Left lung (tissue), 10 donors: ENCODE results near the gene SSH3. TPM values are rescaled to one million over a fixed set of nuclear protein-coding genes. Genes with fewer than 3 reads are reported as not detected.

Experiments used
- ATAC-seq: fragments of 200-7000 bp; cut with Tn5 transposase; one replicate; pipeline ENCODE4 v1.9.1; 2020; ENCODE audit warnings: moderate library complexity
- DNase-seq, 4 donors: peaks; one replicate each; pipeline ENCODE4 v3.0.0-alpha.2; 2013 to 2020
- H3K27ac ChIP-seq, 2 donors: fragments of 200-600 bp; sonication (generic) in 1 of 2; one replicate each; pipeline versions ENCODE4 v1.5.0 to v1.8.0; 2020 to 2021
- H3K27me3 ChIP-seq, 2 donors: fragments of 200-600 bp; sonication (generic) in 1 of 2; one replicate each; pipeline versions ENCODE4 v1.5.0 to v1.8.0; 2020 to 2021
- H3K36me3 ChIP-seq, 2 donors: fragments of 200-600 bp; sonication (generic) in 1 of 2; one replicate each; pipeline versions ENCODE4 v1.5.0 to v1.8.0; 2020 to 2021
- H3K4me1 ChIP-seq, 2 donors: fragments of 200-600 bp; one replicate each; pipeline ENCODE4 v1.8.0; 2021
- H3K4me3 ChIP-seq, 2 donors: fragments of 200-600 bp; sonication (generic) in 1 of 2; one replicate each; pipeline versions ENCODE4 v1.5.0 to v1.8.0; 2020 to 2021; ENCODE audit warnings: mild to moderate bottlenecking in 1 of 2
- H3K9me3 ChIP-seq, 2 donors: fragments of 200-600 bp; sonication (generic) in 1 of 2; one replicate each; pipeline versions ENCODE4 v1.5.0 to v1.8.0; 2020 to 2021
- intact Hi-C, 2 donors: fragments of 100-400 bp; cut with DNase I; formaldehyde crosslinking; loops; one replicate each; pipeline versions ENCODE4 v1.11.2 to v1.14.2; 2022
- polyA plus RNA-seq, 6 donors: library from polyadenylated mRNA; unstranded; fragments of 120-200 nt; gene quantifications; one replicate each; pipeline ENCODE4 v1.2.1, GENCODE V29; 2013; ENCODE audit not compliant: insufficient read length in 6 of 6
- total RNA-seq, 2 donors: library from RNA; stranded (reverse); fragmentation: NEBNext Ultra II Directional; extraction: Animal tissue kit (Norgen Biotek cat#: 25700); gene quantifications; one replicate each; pipeline ENCODE4 v1.2.1, GENCODE V29; 2021
- TF ChIP-seq, protein P1 (sequence below), 2 donors: fragments of 200-600 bp; sonication (generic) in 1 of 2; IDR thresholded peaks; one replicate each; pipeline versions ENCODE4 v1.5.0 to v1.8.0; 2021; ENCODE audit warnings: antibody characterized with exemption in 2 of 2
- donor health status: DM: no; HTN: yes; CAD: no.
- donor health status: DM: no; HTN: no; CAD: no.

Gene SSH3
- total and polyA plus RNA-seq, 8 donors, result 23.0 to 44.9 (median 29.5) TPM

DNA sequence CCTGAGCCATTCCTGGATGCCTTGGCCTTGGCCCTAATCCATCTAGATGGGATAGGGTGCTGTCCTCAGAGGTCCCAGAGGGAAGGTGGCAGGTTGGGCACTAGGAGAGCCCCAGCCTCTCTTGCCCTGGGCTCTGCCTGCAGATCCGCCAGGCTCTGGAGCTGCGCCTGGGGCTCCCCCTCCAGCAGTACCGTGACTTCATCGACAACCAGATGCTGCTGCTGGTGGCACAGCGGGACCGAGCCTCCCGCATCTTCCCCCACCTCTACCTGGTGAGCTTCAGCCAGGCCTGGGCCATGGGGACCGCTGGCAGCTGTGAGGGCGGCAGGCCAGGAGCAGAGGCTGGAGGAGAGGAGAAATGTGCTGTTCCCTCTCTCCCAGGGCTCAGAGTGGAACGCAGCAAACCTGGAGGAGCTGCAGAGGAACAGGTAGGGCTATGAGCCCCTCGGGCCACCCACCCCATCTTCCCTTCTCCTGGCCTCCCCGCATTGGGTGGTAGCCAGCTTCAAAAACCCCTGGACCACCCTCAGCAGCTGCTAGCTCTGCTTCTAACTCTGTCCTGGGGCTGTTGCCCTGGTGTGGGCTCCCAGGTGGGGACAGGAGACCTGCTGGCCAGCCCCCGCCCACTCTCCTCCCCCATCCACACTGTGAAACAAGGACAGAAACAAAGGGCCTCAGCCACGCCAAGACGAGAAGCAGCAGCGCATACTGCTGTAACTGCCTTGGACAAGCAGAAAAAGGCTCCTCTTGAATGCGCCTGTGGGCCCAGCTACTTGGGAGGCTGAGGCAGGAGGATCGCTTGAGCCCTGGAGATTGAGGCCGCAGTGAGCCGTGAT is 4.9 kb downstream of the SSH3 start:
- H3K4me3 ChIP-seq, result no peak overlapping the region
- H3K9me3 ChIP-seq, result no peaks in the 10 kb centered on the region
- peaks cover 0 to 50% of the 10 kb centered on the region in 2 donors for H3K36me3 ChIP-seq
- DNase-seq, result peak in 1 of 4 donors; percentile 59
- no peaks in the 10 kb centered on the region for H3K27me3 ChIP-seq
- ATAC-seq, result no peak
- TF ChIP-seq, protein P1, sequence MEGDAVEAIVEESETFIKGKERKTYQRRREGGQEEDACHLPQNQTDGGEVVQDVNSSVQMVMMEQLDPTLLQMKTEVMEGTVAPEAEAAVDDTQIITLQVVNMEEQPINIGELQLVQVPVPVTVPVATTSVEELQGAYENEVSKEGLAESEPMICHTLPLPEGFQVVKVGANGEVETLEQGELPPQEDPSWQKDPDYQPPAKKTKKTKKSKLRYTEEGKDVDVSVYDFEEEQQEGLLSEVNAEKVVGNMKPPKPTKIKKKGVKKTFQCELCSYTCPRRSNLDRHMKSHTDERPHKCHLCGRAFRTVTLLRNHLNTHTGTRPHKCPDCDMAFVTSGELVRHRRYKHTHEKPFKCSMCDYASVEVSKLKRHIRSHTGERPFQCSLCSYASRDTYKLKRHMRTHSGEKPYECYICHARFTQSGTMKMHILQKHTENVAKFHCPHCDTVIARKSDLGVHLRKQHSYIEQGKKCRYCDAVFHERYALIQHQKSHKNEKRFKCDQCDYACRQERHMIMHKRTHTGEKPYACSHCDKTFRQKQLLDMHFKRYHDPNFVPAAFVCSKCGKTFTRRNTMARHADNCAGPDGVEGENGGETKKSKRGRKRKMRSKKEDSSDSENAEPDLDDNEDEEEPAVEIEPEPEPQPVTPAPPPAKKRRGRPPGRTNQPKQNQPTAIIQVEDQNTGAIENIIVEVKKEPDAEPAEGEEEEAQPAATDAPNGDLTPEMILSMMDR (IDR thresholded peaks at IDR 0.05), result no peak
- peaks cover 0 to 36% of the 10 kb centered on the region in 2 donors for H3K4me1 ChIP-seq
- intact Hi-C loops, result no loop called here
- no peak overlapping the region for H3K27ac ChIP-seq

DNA sequence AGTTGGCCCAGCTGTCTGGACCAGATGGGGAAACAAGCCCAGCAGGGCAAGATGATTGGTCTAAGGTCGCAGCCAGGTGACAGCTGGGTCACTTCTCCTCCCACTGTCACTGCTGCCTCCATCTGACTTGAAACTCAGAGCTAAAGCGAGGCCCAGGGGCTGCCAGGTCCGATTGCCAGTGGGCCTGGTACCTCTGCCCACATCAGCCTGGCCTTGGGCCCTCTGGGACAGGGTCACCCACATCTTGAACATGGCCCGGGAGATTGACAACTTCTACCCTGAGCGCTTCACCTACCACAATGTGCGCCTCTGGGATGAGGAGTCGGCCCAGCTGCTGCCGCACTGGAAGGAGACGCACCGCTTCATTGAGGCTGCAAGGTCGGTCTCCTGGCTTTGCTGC is 5.8 kb downstream of the SSH3 start:
- intact Hi-C loops, result no loop called here
- no peaks in the 10 kb centered on the region for H3K27me3 ChIP-seq
- H3K4me3 ChIP-seq, result no peak overlapping the region
- no peak overlapping the region for H3K27ac ChIP-seq
- no peaks in the 10 kb centered on the region for H3K9me3 ChIP-seq
- DNase-seq, result peak in 1 of 4 donors; percentile 49
- ATAC-seq, result no peak
- peaks cover 0 to 50% of the 10 kb centered on the region in 2 donors for H3K36me3 ChIP-seq
- H3K4me1 ChIP-seq, result peaks cover 0 to 37% of the 10 kb centered on the region in 2 donors
- TF ChIP-seq, protein P1 (IDR thresholded peaks at IDR 0.05), result no peak

DNA sequence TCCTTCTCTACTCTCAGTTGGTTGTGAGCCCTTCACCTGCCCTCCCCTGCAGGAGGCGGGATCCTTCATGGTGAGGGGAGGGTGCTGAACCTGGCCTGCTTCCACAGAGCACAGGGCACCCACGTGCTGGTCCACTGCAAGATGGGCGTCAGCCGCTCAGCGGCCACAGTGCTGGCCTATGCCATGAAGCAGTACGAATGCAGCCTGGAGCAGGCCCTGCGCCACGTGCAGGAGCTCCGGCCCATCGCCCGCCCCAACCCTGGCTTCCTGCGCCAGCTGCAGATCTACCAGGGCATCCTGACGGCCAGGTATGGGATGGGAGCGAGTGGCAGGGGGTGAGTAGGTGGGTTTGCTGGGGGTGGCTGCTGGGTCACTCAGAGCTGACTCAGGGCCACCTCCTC is 6.3 kb downstream of the SSH3 start:
- H3K9me3 ChIP-seq, result no peaks in the 10 kb centered on the region
- H3K27ac ChIP-seq, result no peak overlapping the region
- intact Hi-C loops, result no loop called here
- TF ChIP-seq, protein P1 (IDR thresholded peaks at IDR 0.05), result no peak
- peaks cover 0 to 32% of the 10 kb centered on the region in 2 donors for H3K4me1 ChIP-seq
- peak in 1 of 4 donors; percentile 57 for DNase-seq
- ATAC-seq, result no peak
- peaks cover 0 to 50% of the 10 kb centered on the region in 2 donors for H3K36me3 ChIP-seq
- no peaks in the 10 kb centered on the region for H3K27me3 ChIP-seq
- H3K4me3 ChIP-seq, result no peak overlapping the region

- intact Hi-C loops, result no loop called here
- no peaks in the 10 kb centered on the region for H3K9me3 ChIP-seq
- DNase-seq (peak in 1 of 4 donors; percentile 79), ATAC-seq (no peak)
- no peak overlapping the region for H3K4me3 ChIP-seq
- no peaks in the 10 kb centered on the region for H3K27me3 ChIP-seq
- no peak overlapping the region for H3K27ac ChIP-seq
- TF ChIP-seq, protein P1 (IDR thresholded peaks at IDR 0.05), result no peak
- peaks cover 0 to 26% of the 10 kb centered on the region in 2 donors for H3K4me1 ChIP-seq
- H3K36me3 ChIP-seq, result peaks cover 0 to 50% of the 10 kb centered on the region in 2 donors
Measured at GRCh38 chr11:67310246-67311050, 7.1 kb downstream of the SSH3 start.

GRCh38 chr11:67311051-67311555 is 7.8 kb downstream of the SSH3 start:
- Histone ChIP-seq H3K4me1 (peaks cover 0 to 23% of the 10 kb centered on the region in 2 donors), H3K27me3 (no peaks in the 10 kb centered on the region), H3K4me3 (no peak overlapping the region), H3K27ac (no peak overlapping the region), H3K9me3 (no peaks in the 10 kb centered on the region), H3K36me3 (peaks cover 0 to 50% of the 10 kb centered on the region in 2 donors)
- TF ChIP-seq, protein P1 (IDR thresholded peaks at IDR 0.05), result no peak
- intact Hi-C loops, result no loop called here
- peak in 1 of 4 donors; percentile 61 for DNase-seq
- ATAC-seq, result no peak
